GM15510 (cell line): ENCODE results near the gene NRDE2.
A peak's percentile ranks its signal among the peaks of the same experiment; 100 is the strongest.

ENCODE experiments used
- POLR2A ChIP-seq: IDR thresholded peaks from 3 replicates; pipeline ENCODE4 v1.6.1; 2011; ENCODE audit warnings: borderline replicate concordance; ENCODE audit not compliant: insufficient read length; ENCODE audit errors: extremely low read depth

The NRDE2 gene, protein sequence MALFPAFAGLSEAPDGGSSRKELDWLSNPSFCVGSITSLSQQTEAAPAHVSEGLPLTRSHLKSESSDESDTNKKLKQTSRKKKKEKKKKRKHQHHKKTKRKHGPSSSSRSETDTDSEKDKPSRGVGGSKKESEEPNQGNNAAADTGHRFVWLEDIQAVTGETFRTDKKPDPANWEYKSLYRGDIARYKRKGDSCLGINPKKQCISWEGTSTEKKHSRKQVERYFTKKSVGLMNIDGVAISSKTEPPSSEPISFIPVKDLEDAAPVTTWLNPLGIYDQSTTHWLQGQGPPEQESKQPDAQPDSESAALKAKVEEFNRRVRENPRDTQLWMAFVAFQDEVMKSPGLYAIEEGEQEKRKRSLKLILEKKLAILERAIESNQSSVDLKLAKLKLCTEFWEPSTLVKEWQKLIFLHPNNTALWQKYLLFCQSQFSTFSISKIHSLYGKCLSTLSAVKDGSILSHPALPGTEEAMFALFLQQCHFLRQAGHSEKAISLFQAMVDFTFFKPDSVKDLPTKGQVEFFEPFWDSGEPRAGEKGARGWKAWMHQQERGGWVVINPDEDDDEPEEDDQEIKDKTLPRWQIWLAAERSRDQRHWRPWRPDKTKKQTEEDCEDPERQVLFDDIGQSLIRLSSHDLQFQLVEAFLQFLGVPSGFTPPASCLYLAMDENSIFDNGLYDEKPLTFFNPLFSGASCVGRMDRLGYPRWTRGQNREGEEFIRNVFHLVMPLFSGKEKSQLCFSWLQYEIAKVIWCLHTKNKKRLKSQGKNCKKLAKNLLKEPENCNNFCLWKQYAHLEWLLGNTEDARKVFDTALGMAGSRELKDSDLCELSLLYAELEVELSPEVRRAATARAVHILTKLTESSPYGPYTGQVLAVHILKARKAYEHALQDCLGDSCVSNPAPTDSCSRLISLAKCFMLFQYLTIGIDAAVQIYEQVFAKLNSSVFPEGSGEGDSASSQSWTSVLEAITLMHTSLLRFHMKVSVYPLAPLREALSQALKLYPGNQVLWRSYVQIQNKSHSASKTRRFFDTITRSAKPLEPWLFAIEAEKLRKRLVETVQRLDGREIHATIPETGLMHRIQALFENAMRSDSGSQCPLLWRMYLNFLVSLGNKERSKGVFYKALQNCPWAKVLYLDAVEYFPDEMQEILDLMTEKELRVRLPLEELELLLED

GRCh38 chr14:90331497-90332270 is at the start of gene NRDE2:
TSS of gene NRDE2 (minus strand) at chr14:90331941. CDS start at chr14:90331904, 37 bp downstream.
- peak; percentile 51 for TF ChIP-seq POLR2A

- no peak for TF ChIP-seq POLR2A
These were observed 49.5 kb upstream of the NRDE2 start for GRCh38 chr14:90381011-90381786.

GRCh38 chr14:90379106-90379505 is 47.4 kb upstream of the NRDE2 start:
- TF ChIP-seq POLR2A = no peak

DNA sequence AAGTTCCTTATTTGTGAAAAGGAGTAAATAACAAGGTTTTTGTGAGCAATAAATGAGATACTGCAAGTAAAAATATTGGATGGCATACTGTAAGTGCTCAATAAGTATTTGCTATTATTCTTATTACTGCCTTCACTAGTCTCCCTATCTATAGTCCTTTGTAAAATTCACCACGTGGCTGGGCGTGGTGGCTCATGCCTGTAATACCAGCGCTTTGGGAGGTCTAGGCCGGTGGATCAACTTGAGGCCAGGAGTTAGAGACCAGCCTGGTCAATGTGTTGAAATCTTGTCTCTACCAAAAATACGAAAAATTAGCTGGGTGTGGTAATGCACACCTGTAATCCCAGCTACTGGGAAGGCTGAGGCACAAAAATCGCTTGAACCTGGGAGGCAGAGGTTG is 46.5 kb upstream of the NRDE2 start:
- no peak for TF ChIP-seq POLR2A

DNA sequence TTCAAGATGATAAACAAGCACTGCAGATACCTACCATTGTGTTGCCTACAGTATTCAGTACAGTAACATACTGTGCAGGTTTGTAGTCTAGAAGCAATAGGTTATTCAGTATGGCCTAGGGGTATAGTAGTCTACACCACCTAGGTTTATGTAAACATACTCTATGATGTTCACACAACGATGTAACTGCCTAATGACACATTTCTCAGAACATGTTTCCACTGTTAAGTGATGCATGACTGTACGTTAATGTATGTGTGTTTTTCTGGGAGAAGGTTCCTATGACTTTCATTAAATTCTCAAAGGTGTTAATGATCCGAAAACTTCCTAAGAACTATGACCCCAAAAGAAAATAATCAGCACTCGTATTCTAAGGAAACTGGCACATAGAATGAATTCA is 44.2 kb upstream of the NRDE2 start:
- no peak for TF ChIP-seq POLR2A

GRCh38 chr14:90374813-90375212 is 43.1 kb upstream of the NRDE2 start:
- no peak for TF ChIP-seq POLR2A

GRCh38 chr14:90373887-90374286 is 42.1 kb upstream of the NRDE2 start:
- no peak for TF ChIP-seq POLR2A

- no peak for TF ChIP-seq POLR2A
These were observed 37.4 kb upstream of the NRDE2 start for GRCh38 chr14:90368946-90369721.

GRCh38 chr14:90362558-90362896 is 30.8 kb upstream of the NRDE2 start:
- no peak for TF ChIP-seq POLR2A

GRCh38 chr14:90361865-90362557 is 30.3 kb upstream of the NRDE2 start:
- TF ChIP-seq POLR2A = no peak

GRCh38 chr14:90358359-90358758 is 26.6 kb upstream of the NRDE2 start:
- no peak for TF ChIP-seq POLR2A

DNA sequence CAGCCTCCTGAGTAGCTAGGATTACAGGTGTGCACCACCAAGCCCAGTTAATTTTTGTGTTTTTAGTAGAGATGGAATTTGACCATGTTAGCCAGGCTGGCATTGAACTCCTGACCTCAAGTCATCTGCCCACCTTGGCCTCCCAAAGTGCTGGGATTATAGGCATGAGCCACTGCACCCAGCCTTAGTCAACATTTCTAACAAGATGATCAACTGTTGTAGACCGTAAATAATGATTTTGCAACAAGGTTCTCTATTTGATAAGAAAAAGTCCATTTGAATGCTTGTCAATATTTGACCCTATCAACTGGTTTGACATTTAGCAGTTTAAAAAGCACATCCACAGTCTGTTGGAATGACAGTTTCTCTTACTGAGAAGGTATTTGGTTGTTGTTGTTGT is 25.2 kb upstream of the NRDE2 start:
- TF ChIP-seq POLR2A = no peak
